AG09309 (cell line): ENCODE results near the gene NAA35.
"Not testable (repeated sequence)": the region's sequence is repeated elsewhere in the genome, so short reads cannot be mapped to it uniquely, and the experiment has no call there.

ENCODE experiments used
- DNase-seq: peaks from one replicate; pipeline ENCODE4 v3.0.0-alpha.2; 2010; ENCODE audit warnings: low read depth
- H3K4me3 ChIP-seq: 2 replicates; pipeline ENCODE4 v1.5.1; 2011; ENCODE audit warnings: mild to moderate bottlenecking, low read depth, low read length, moderate library complexity; ENCODE audit not compliant: control insufficient read depth
- TF ChIP-seq, protein P1 (sequence below): IDR thresholded peaks from 2 replicates; pipeline ENCODE4 v1.5.1; 2011; ENCODE audit warnings: mild to moderate bottlenecking, low read depth, low read length, inconsistent platforms; ENCODE audit not compliant: insufficient read depth, control insufficient read depth; ENCODE audit errors: missing control alignments

Gene NAA35

DNA sequence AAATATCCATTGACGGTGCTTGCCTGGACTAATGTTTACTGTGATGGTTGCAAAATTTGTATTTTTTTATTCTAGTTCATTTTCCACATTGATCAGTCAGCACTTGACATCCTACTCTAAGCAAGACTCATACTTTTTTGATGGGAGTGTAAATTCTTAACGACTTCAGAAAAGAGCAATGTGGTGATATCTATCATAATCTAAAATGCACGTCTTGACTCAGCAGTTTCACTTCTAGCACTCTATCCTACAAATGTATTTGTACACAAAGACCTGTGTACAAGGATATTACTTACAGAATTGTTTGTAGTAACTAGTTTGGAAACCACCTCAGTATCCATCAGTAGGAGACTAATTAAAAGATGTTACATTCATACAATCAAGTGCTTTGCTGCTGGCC lies 24.0 kb downstream of the NAA35 start:
- H3K4me3 ChIP-seq: no peak overlapping the region
- TF ChIP-seq, protein P1, sequence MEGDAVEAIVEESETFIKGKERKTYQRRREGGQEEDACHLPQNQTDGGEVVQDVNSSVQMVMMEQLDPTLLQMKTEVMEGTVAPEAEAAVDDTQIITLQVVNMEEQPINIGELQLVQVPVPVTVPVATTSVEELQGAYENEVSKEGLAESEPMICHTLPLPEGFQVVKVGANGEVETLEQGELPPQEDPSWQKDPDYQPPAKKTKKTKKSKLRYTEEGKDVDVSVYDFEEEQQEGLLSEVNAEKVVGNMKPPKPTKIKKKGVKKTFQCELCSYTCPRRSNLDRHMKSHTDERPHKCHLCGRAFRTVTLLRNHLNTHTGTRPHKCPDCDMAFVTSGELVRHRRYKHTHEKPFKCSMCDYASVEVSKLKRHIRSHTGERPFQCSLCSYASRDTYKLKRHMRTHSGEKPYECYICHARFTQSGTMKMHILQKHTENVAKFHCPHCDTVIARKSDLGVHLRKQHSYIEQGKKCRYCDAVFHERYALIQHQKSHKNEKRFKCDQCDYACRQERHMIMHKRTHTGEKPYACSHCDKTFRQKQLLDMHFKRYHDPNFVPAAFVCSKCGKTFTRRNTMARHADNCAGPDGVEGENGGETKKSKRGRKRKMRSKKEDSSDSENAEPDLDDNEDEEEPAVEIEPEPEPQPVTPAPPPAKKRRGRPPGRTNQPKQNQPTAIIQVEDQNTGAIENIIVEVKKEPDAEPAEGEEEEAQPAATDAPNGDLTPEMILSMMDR: no peak
- no peak for DNase-seq

GRCh38 chr9:85969727-85970126 lies 28.8 kb downstream of the NAA35 start:
- DNase-seq: no peak
- TF ChIP-seq, protein P1: no peak
- H3K4me3 ChIP-seq: no peak overlapping the region

- no peak for DNase-seq
- no peak overlapping the region for H3K4me3 ChIP-seq
- TF ChIP-seq, protein P1: no peak
Measured at GRCh38 chr9:85971731-85972130, 30.8 kb downstream of the NAA35 start.

GRCh38 chr9:85973238-85973637 lies 32.3 kb downstream of the NAA35 start:
- H3K4me3 ChIP-seq: no peak overlapping the region
- DNase-seq: no peak
- TF ChIP-seq, protein P1: no peak

DNA sequence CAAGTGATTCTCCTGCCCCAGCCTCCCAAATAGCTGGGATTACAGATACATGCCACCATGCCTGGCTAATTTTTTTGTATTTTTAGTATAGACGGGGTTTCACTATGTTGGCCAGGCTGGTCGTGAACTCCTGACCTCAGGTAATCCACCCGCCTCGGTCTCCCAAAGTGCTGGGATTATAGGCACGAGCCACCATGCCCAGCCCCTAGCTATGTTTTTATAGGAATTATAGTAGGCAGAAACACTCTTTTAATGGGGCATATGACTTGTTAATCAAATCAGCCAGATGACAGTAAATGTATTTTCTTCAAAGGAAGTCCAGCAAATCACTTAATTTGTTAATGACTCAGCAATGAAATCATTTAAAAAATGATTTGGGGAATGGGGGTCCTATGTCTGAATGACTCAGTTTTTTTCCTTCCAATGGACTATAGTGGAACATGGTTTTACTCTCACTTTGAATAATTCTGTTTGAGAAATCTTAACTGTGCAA lies 33.2 kb downstream of the NAA35 start:
- H3K4me3 ChIP-seq, DNase-seq: not testable (repeated sequence)

DNA sequence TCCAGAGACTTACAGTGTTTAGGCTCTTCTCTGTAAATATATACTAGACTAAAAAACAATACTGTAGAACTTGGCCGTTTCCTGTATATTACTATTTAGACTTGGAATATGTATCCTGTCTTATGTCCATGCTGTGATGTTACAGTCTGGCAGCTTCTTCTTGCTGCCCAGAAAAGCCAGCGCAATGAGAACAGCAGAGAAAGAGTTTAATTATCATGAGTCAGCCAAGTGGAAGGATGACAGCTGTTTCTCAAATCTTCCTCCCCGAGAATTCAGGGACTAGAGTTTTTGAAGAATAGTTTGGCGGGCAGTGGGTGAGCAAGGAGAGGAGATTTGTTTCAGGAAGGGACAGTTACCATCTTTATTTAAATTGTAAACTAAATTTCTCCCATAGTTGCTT lies 37.5 kb downstream of the NAA35 start:
- DNase-seq: no peak
- TF ChIP-seq, protein P1: no peak
- no peak overlapping the region for H3K4me3 ChIP-seq

- H3K4me3 ChIP-seq: no peak overlapping the region
- TF ChIP-seq, protein P1: no peak
- DNase-seq: no peak
Measured at GRCh38 chr9:85981369-85981768, 40.4 kb downstream of the NAA35 start.

GRCh38 chr9:85984457-85984856 lies 43.5 kb downstream of the NAA35 start:
- no peak overlapping the region for H3K4me3 ChIP-seq
- no peak for DNase-seq
- TF ChIP-seq, protein P1: no peak
